Articular chondrocyte of knee joint (primary cell): ENCODE data around the gene SCYGR2. TPM values are rescaled to one million over a fixed set of nuclear protein-coding genes. Genes with fewer than 3 reads are reported as not detected.

Experiments used
- total RNA-seq: library from RNA; depleted of rRNA; stranded (reverse); fragments of >200 nt; gene quantifications from 2 replicates; pipeline ENCODE4 v1.2.3, GENCODE V29; 2012

Gene SCYGR2
- not detected in 2 replicates for total RNA-seq

GRCh38 chr2:227598835-227599503 is at the start of gene SCYGR2:
SCYGR2 (plus strand) TSS chr2:227598893; CDS start chr2:227598893, 0 bp downstream.

GRCh38 chr2:227614740-227615139 is 16.0 kb downstream of the SCYGR2 start, which contains the start of gene SCYGR3:
SCYGR3 (minus strand) TSS chr2:227614840; CDS start chr2:227614840, 0 bp downstream.

GRCh38 chr2:227617316-227618230 is 18.9 kb downstream of the SCYGR2 start, which contains the start of gene SCYGR4:
SCYGR4 (plus strand) TSS chr2:227617498; CDS start chr2:227617498, 0 bp downstream.

Other genes starting within 250 kb of the SCYGR2 start
- 1.1 TPM in 1 of 2 replicates, not detected in the other for gene TM4SF20, start 219.6 kb upstream of the SCYGR2 start, total RNA-seq
- not detected in 2 replicates for gene SCYGR1, start 210.9 kb upstream of the SCYGR2 start, total RNA-seq
- 75.3 and 80.1 TPM in 2 replicates for gene AGFG1, start 126.7 kb upstream of the SCYGR2 start, total RNA-seq
- not detected in 2 replicates for gene SCYGR3, start 15.9 kb downstream of the SCYGR2 start, total RNA-seq
- gene SCYGR4, start 18.6 kb downstream of the SCYGR2 start, total RNA-seq: 0.11 TPM in 1 of 2 replicates, not detected in the other
- not detected in 2 replicates for gene SCYGR5, start 67.9 kb downstream of the SCYGR2 start, total RNA-seq
- 9.3 and 9.9 TPM in 2 replicates for gene SLC19A3, start 119.1 kb downstream of the SCYGR2 start, total RNA-seq
- gene SCYGR6, start 125.9 kb downstream of the SCYGR2 start, total RNA-seq: not detected in 2 replicates
- not detected in 2 replicates for gene SCYGR7, start 129.4 kb downstream of the SCYGR2 start, total RNA-seq
- not detected in 2 replicates for gene SCYGR8, start 147.0 kb downstream of the SCYGR2 start, total RNA-seq
- not detected in 2 replicates for gene CCL20, start 214.9 kb downstream of the SCYGR2 start, total RNA-seq